Neural progenitor cell (in vitro differentiated cells): ENCODE data around the gene AIFM2. TPM values are rescaled to one million over a fixed set of nuclear protein-coding genes. Genes with fewer than 3 reads are reported as not detected.

Experiments used
- DNase-seq: peaks from one replicate; pipeline ENCODE4 v3.0.0-alpha.2; 2016; ENCODE audit warnings: low spot score
- H2AFZ ChIP-seq: fragments of 200-600 bp; sonication (generic); replicated peaks from 2 replicates; pipeline ENCODE4 v1.6.1; 2016; ENCODE audit warnings: antibody characterized with exemption
- H3F3A ChIP-seq: fragments of 200-600 bp; sonication (generic); 2 replicates; pipeline ENCODE4 v1.6.1; 2016; ENCODE audit warnings: antibody characterized with exemption, low read depth
- H3K27ac ChIP-seq: fragments of 200-600 bp; sonication (generic); 2 replicates; pipeline ENCODE4 v1.5.1; 2016; ENCODE audit warnings: mild to moderate bottlenecking
- H3K27me3 ChIP-seq: fragments of 200-600 bp; sonication (generic); 2 replicates; pipeline ENCODE4 v1.6.1; 2016; ENCODE audit warnings: mild to moderate bottlenecking, moderate library complexity
- H3K36me3 ChIP-seq: fragments of 200-600 bp; sonication (generic); 2 replicates; pipeline ENCODE4 v1.5.1; 2016
- H3K4me1 ChIP-seq: fragments of 200-600 bp; sonication (generic); 2 replicates; pipeline ENCODE4 v1.6.1; 2016; ENCODE audit warnings: mixed run types
- H3K4me2 ChIP-seq: fragments of 200-600 bp; sonication (generic); 2 replicates; pipeline ENCODE4 v1.6.1; 2016
- H3K4me3 ChIP-seq: fragments of 200-600 bp; sonication (generic); 2 replicates; pipeline ENCODE4 v1.5.1; 2016
- H3K79me2 ChIP-seq: fragments of 200-600 bp; sonication (generic); 2 replicates; pipeline ENCODE4 v1.6.1; 2016; ENCODE audit warnings: low read depth
- H3K9ac ChIP-seq: fragments of 200-600 bp; sonication (generic); 2 replicates; pipeline ENCODE4 v1.6.1; 2016
- H3K9me3 ChIP-seq: fragments of 200-600 bp; sonication (generic); 2 replicates; pipeline ENCODE4 v1.5.1; 2016; ENCODE audit warnings: low read depth
- H4K20me1 ChIP-seq: fragments of 200-600 bp; sonication (generic); 2 replicates; pipeline ENCODE4 v1.6.1; 2016; ENCODE audit warnings: low read depth
- H3K27ac Mint-ChIP-seq: 3 replicates; pipeline ENCODE4 v1.8.0; 2021; ENCODE audit warnings: mixed read lengths
- H3K27me3 Mint-ChIP-seq: 2 replicates; pipeline ENCODE4 v1.8.0; 2022; ENCODE audit warnings: low read depth, mild to moderate bottlenecking, inconsistent platforms, moderate library complexity, mixed read lengths; ENCODE audit not compliant: insufficient read depth
- H3K36me3 Mint-ChIP-seq: 3 replicates; pipeline ENCODE4 v1.8.0; 2021; ENCODE audit warnings: mixed read lengths
- H3K4me1 Mint-ChIP-seq: 3 replicates; pipeline ENCODE4 v1.8.0; 2021; ENCODE audit warnings: mixed read lengths
- H3K4me3 Mint-ChIP-seq: 3 replicates; pipeline ENCODE4 v1.8.0; 2021; ENCODE audit warnings: mild to moderate bottlenecking, moderate library complexity, mixed read lengths
- H3K9me3 Mint-ChIP-seq: 3 replicates; pipeline ENCODE4 v1.8.0; 2020; ENCODE audit warnings: mixed read lengths
- CTCF ChIP-seq: fragments of 200-600 bp; sonication (generic); IDR thresholded peaks from 2 replicates; pipeline ENCODE4 v1.5.1; 2017; ENCODE audit warnings: antibody characterized with exemption, mild to moderate bottlenecking
- EZH2 ChIP-seq: fragments of 200-600 bp; sonication (generic); IDR thresholded peaks from 2 replicates; pipeline ENCODE4 v1.6.1; 2017; ENCODE audit warnings: antibody characterized with exemption, mild to moderate bottlenecking, moderate library complexity
- EZH2phosphoT487 ChIP-seq: fragments of 200-600 bp; sonication (generic); IDR thresholded peaks from 2 replicates; pipeline ENCODE4 v1.6.1; 2017; ENCODE audit warnings: antibody characterized with exemption
- total RNA-seq: library from RNA; depleted of rRNA; stranded (reverse); fragments of >200 nt; gene quantifications from 2 replicates; pipeline ENCODE4 v1.2.3, GENCODE V29; 2015; ENCODE audit warnings: low replicate concordance

AIFM2 gene
- total RNA-seq, 1 donor from 2014 or later = 1.1 TPM

- Mint-ChIP-seq H3K27me3 (peaks cover 4% of the 10 kb centered on the region), H3K27ac (peak within 1 kb of the TSS; percentile 82), H3K4me1 (peaks cover 26% of the 10 kb centered on the region), H3K36me3 (peaks cover 14% of the 10 kb centered on the region), H3K9me3 (no peaks in the 10 kb centered on the region), H3K4me3 (peak within 1 kb of the TSS; percentile 84)
- Histone ChIP-seq H3K9me3 (no peaks in the 10 kb centered on the region), H3K27ac (peak within 1 kb of the TSS; percentile 93), H3K4me3 (peak within 1 kb of the TSS; percentile 58), H3K36me3 (no peaks in the 10 kb centered on the region), H3K79me2 (peaks cover 10% of the 10 kb centered on the region), H3K9ac (peak within 1 kb of the TSS; percentile 42), H3K4me2 (peak within 1 kb of the TSS; percentile 88), H3K27me3 (no peaks in the 10 kb centered on the region), H4K20me1 (peaks cover 17% of the 10 kb centered on the region), H3F3A (peaks cover 15% of the 10 kb centered on the region), H3K4me1 (peaks cover 4% of the 10 kb centered on the region), H2AFZ (peak within 1 kb of the TSS; percentile 89)
- peak; percentile 99 for DNase-seq
- TF ChIP-seq EZH2phosphoT487 = no peak
- TF ChIP-seq CTCF = peak; percentile 56
These were observed 14.0 kb upstream of the AIFM2 start, which contains the start of gene TYSND1 for GRCh38 chr10:70146489-70147258. TSS of gene TYSND1 (minus strand) at chr10:70146700. CDS start at chr10:70146586, 114 bp downstream.

DNA sequence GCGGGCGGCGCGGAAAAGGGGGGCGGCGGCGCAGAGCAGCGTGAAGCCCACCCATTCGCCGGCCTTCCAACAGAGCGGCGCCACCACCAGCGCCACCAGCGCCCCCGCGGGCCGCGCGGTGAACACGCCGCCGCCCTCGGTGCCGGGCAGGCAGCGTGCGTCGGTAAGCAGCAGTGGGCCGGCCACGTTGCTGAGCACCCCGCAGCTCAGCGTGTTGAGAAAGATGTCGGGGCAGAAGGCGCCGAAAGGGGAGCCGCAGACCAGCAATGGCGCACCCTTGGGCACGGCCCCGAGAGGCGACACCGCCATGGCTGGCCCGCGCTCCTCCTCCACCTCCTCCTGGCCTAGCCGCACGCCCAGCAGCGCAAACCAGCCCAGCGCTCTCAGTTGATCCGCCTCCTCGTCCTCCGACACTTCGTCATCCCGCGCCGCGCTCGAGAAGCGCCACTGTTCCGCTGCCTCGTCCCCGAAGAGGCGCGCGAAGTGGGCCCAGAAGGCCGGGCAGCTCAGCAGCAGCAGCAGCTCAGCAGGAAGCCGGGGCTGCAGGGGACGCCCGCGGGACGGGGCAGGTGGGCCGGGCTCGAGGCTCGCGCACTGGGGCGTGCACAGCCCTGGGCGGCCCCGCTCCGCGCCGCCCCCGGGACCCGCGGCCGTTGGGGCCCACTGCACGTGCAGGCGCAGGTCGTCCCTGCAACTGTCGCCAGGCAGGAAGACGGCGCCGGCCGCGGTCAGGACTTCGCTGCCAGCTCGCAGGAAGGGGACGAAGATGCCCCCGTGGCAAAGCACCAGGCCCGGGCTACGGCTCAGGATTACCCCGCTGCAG lies 13.3 kb upstream of the AIFM2 start:
- no peaks in the 10 kb centered on the region for H3K9me3 ChIP-seq
- no peaks in the 10 kb centered on the region for H3K27me3 ChIP-seq
- H4K20me1 ChIP-seq = peaks cover 17% of the 10 kb centered on the region
- TF ChIP-seq EZH2phosphoT487 (no peak), CTCF (peak; percentile 65), EZH2 (peak; percentile 55)
- H3K4me3 ChIP-seq = peak overlapping the region; percentile 58
- peaks cover 4% of the 10 kb centered on the region for H3K4me1 ChIP-seq
- peak overlapping the region; percentile 42 for H3K9ac ChIP-seq
- peak overlapping the region; percentile 88 for H3K4me2 ChIP-seq
- no peaks in the 10 kb centered on the region for H3K36me3 ChIP-seq
- H3K27me3 Mint-ChIP-seq = peaks cover 4% of the 10 kb centered on the region
- peak overlapping the region; percentile 89 for H2AFZ ChIP-seq
- H3K27ac Mint-ChIP-seq = peak overlapping the region; percentile 72
- peak overlapping the region; percentile 84 for H3K4me3 Mint-ChIP-seq
- H3K36me3 Mint-ChIP-seq = peaks cover 11% of the 10 kb centered on the region
- H3K79me2 ChIP-seq = peaks cover 10% of the 10 kb centered on the region
- peak overlapping the region; percentile 93 for H3K27ac ChIP-seq
- DNase-seq = peak; percentile 82
- H3K9me3 Mint-ChIP-seq = no peaks in the 10 kb centered on the region
- H3K4me1 Mint-ChIP-seq = peaks cover 26% of the 10 kb centered on the region
- peaks cover 15% of the 10 kb centered on the region for H3F3A ChIP-seq

DNA sequence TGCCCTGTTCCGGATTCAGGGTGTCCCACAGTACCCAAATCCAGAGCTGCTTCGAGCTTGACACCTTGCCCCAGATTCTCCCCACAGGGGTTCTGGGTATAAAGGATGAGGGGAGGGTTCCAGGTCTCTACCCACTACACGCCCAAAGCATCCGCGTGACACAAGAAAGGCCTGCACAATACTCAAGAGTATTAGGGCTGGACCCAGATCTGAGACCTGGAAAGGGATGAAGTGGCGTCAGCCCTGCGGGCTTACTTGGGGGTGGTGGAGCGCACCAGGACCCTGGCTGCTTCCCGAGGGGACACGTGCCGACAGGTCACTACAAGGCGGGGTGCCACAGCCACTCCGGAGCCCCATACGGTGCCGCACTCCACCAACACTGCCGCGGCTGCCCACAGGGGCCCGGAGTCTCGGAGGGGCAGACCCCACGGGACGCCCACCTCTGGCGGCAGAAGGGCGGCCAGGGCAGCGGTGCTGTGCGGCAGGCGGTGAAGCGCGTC lies 12.6 kb upstream of the AIFM2 start:
- peak overlapping the region; percentile 84 for H3K4me3 Mint-ChIP-seq
- Histone ChIP-seq H3K27ac (no peak overlapping the region), H4K20me1 (peaks cover 17% of the 10 kb centered on the region), H3K9me3 (no peaks in the 10 kb centered on the region), H3K36me3 (no peaks in the 10 kb centered on the region), H2AFZ (peak overlapping the region; percentile 89), H3K79me2 (peaks cover 10% of the 10 kb centered on the region), H3K4me1 (peaks cover 4% of the 10 kb centered on the region), H3K27me3 (no peaks in the 10 kb centered on the region), H3F3A (peaks cover 15% of the 10 kb centered on the region), H3K4me3 (peak overlapping the region; percentile 58), H3K4me2 (peak overlapping the region; percentile 88), H3K9ac (no peak overlapping the region)
- peaks cover 26% of the 10 kb centered on the region for H3K4me1 Mint-ChIP-seq
- H3K9me3 Mint-ChIP-seq = no peaks in the 10 kb centered on the region
- no peak for DNase-seq
- H3K36me3 Mint-ChIP-seq = peaks cover 9% of the 10 kb centered on the region
- peaks cover 4% of the 10 kb centered on the region for H3K27me3 Mint-ChIP-seq
- no peak overlapping the region for H3K27ac Mint-ChIP-seq
- TF ChIP-seq EZH2phosphoT487 (no peak), CTCF (no peak), EZH2 (no peak)
